NT2/D1 (cell line): Measurements from ENCODE around the gene APIP.
A peak's percentile ranks its signal among the peaks of the same experiment; 100 is the strongest.

Experiments
- DNase-seq: peaks from one replicate; pipeline ENCODE4 v3.0.0-alpha.2; 2011; ENCODE audit warnings: low read depth, low spot score
- H3K27me3 ChIP-seq: 2 replicates; pipeline ENCODE4 v1.6.0; 2011; ENCODE audit warnings: mild to moderate bottlenecking; ENCODE audit not compliant: insufficient read length, insufficient read depth
- H3K36me3 ChIP-seq: 2 replicates; pipeline ENCODE4 v1.6.1; 2011; ENCODE audit warnings: mild to moderate bottlenecking, low read length, mixed read lengths; ENCODE audit not compliant: insufficient read depth, insufficient read length
- H3K4me1 ChIP-seq: 2 replicates; pipeline ENCODE4 v1.5.1; 2011; ENCODE audit not compliant: insufficient read depth, insufficient read length
- H3K4me3 ChIP-seq: 2 replicates; pipeline ENCODE4 v1.5.1; 2011; ENCODE audit warnings: low read depth; ENCODE audit not compliant: insufficient read length
- H3K9ac ChIP-seq: 2 replicates; pipeline ENCODE4 v1.6.0; 2011; ENCODE audit warnings: low read depth; ENCODE audit not compliant: insufficient read length
- H3K9me3 ChIP-seq: 2 replicates; pipeline ENCODE4 v1.5.1; 2011; ENCODE audit warnings: mild to moderate bottlenecking, low read length; ENCODE audit not compliant: insufficient read depth
- SUZ12 ChIP-seq: IDR thresholded peaks from 2 replicates; pipeline ENCODE4 v1.6.1; 2011; ENCODE audit not compliant: insufficient read length, insufficient read depth; ENCODE audit errors: extremely low read depth
- YY1 ChIP-seq: IDR thresholded peaks from 2 replicates; pipeline ENCODE4 v1.6.1; 2011; ENCODE audit not compliant: insufficient read length, insufficient read depth
- ZNF274 ChIP-seq: IDR thresholded peaks from 2 replicates; pipeline ENCODE4 v1.6.1; 2011; ENCODE audit warnings: mild to moderate bottlenecking, low read depth, low read length

Gene APIP

DNA sequence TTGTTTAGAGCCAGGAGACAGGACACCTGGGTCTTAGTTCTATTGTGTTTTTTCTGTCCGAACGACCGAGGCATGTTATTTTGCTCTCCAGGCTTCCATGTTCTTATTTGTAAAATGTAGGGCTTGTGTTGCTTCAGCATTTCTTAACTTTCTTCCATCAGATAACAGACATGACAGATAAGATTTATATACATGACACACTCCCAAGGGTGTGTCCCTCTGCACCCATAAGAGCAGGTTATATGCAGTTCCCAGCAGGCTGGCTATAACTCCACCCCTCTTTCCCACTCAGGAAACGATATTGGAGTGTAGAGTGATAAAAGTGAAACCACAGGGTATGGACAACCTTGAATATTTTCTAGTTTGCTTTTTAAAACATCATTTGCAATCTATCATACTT lies 65.8 kb downstream of the APIP start:
- no peaks in the 10 kb centered on the region for H3K9me3 ChIP-seq
- no peak for DNase-seq
- H3K4me3 ChIP-seq, result no peak overlapping the region
- H3K36me3 ChIP-seq, result peaks cover 3% of the 10 kb centered on the region
- no peak overlapping the region for H3K9ac ChIP-seq
- no peaks in the 10 kb centered on the region for H3K4me1 ChIP-seq
- TF ChIP-seq SUZ12 (no peak), YY1 (no peak), ZNF274 (no peak)
- H3K27me3 ChIP-seq, result no peaks in the 10 kb centered on the region

DNA sequence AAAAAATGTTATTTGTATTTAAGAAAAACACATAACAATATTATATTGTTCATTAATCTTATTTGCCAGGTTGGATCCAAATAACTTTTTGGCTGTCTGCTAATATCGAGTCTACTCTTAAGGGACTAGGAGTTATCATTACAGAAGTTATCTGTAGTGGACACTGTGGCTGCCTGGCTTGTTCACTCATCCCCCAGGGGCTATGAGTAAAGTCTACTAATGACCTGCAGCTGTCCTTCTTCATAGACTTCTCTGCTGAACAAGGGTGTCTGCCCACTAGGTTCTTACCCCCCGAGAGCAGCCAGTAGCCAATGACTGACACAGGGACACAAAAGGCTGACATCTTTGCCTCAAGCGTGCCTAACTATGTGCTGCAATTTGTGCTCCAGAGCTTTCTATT lies 69.7 kb downstream of the APIP start:
- TF ChIP-seq YY1, result no peak
- no peak for TF ChIP-seq SUZ12
- no peak for TF ChIP-seq ZNF274
- Histone ChIP-seq H3K36me3 (no peaks in the 10 kb centered on the region), H3K4me1 (no peaks in the 10 kb centered on the region), H3K27me3 (no peaks in the 10 kb centered on the region), H3K9me3 (no peaks in the 10 kb centered on the region), H3K4me3 (no peak overlapping the region), H3K9ac (no peak overlapping the region)
- DNase-seq, result no peak

GRCh38 chr11:34844463-34845112 lies 71.6 kb downstream of the APIP start:
- H3K9ac ChIP-seq, result no peak overlapping the region
- TF ChIP-seq ZNF274, result no peak
- no peak for TF ChIP-seq YY1
- TF ChIP-seq SUZ12, result no peak
- H3K4me3 ChIP-seq, result no peak overlapping the region
- no peak for DNase-seq
- H3K36me3 ChIP-seq, result no peaks in the 10 kb centered on the region
- no peaks in the 10 kb centered on the region for H3K27me3 ChIP-seq
- H3K4me1 ChIP-seq, result no peaks in the 10 kb centered on the region
- H3K9me3 ChIP-seq, result no peaks in the 10 kb centered on the region

GRCh38 chr11:34843271-34843670 lies 72.9 kb downstream of the APIP start:
- no peaks in the 10 kb centered on the region for H3K4me1 ChIP-seq
- no peaks in the 10 kb centered on the region for H3K27me3 ChIP-seq
- no peak overlapping the region for H3K4me3 ChIP-seq
- DNase-seq, result no peak
- no peaks in the 10 kb centered on the region for H3K9me3 ChIP-seq
- no peaks in the 10 kb centered on the region for H3K36me3 ChIP-seq
- H3K9ac ChIP-seq, result no peak overlapping the region
- no peak for TF ChIP-seq YY1
- TF ChIP-seq SUZ12, result no peak
- TF ChIP-seq ZNF274, result no peak

- no peaks in the 10 kb centered on the region for H3K9me3 ChIP-seq
- DNase-seq, result peak; percentile 15
- H3K27me3 ChIP-seq, result no peaks in the 10 kb centered on the region
- no peak for TF ChIP-seq YY1
- H3K9ac ChIP-seq, result no peak overlapping the region
- H3K4me1 ChIP-seq, result peaks cover 4% of the 10 kb centered on the region
- no peak overlapping the region for H3K4me3 ChIP-seq
- no peaks in the 10 kb centered on the region for H3K36me3 ChIP-seq
Observed at GRCh38 chr11:34840736-34841386, 75.3 kb downstream of the APIP start.

DNA sequence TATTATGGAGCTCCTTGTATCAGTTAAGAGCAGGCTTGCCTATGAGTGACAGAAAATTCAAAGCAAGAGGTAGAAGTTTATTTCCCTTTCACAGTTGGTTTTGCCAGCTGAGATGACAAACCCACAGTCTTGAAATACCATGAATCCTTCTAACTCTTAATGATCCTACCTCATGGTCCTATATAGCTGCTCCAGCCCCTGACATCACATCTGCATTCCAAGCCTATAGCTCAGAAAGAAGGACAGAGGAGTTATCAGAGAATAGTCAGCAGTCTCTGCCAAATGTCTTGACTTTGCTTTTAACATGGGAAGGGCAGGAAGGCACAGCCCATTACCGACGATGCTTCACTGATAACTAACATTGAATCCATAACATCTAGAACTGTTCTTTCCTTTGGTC lies 76.2 kb downstream of the APIP start:
- Histone ChIP-seq H3K27me3 (no peaks in the 10 kb centered on the region), H3K9ac (no peak overlapping the region), H3K4me3 (no peak overlapping the region), H3K4me1 (peaks cover 4% of the 10 kb centered on the region), H3K36me3 (no peaks in the 10 kb centered on the region), H3K9me3 (no peaks in the 10 kb centered on the region)
- DNase-seq, result no peak
- TF ChIP-seq SUZ12, result no peak

DNA sequence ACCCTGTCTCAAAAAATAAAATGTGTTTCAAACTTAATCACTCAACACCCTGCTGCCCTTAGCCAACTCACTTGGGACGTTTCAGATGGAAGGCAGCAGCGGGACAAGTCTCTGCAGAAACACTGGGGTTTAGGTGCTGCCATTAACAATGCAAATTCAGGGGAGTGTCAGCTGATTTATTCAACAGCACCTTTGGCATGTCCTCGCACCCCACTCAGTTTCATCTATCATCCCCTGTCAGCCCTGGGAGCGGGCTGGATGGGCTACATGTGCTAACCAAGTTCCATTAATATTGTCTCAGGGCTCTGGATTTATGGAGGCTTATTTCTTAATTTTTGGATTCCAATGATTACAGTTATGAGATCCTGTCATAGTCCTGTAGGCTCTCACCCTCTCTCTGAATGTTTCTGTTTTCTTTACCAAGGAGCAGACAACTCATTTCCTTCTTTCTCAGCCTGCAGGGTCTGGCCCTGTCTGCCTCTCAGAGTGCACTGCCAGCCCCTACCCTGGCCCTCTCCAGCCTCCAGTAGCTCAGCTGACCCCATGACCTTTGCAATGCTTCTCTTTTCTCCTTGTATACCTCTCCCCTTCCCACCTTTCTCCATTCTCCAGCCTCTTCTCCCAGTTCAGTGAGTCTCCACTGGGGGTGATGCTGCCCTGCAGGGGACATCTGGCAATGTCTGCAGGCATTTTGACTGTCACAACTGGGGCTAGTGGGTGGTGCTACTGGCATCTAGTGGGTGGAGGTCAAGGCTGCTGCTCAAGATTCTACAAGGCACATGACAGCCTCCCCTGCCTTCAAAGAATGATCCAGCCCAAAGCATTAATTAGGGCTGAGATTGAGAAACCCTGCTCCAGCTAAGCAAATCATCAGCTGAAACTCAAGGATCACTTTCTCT lies 79.0 kb downstream of the APIP start:
- Histone ChIP-seq H3K27me3 (no peaks in the 10 kb centered on the region), H3K9ac (no peak overlapping the region), H3K36me3 (no peaks in the 10 kb centered on the region), H3K4me3 (no peak overlapping the region), H3K4me1 (peaks cover 4% of the 10 kb centered on the region), H3K9me3 (no peaks in the 10 kb centered on the region)
- DNase-seq, result no peak
- TF ChIP-seq ZNF274, result no peak
- no peak for TF ChIP-seq SUZ12
- no peak for TF ChIP-seq YY1
